Left renal pelvis (tissue), 4 donors: ENCODE data around the gene COL26A1. TPM values are rescaled to one million over a fixed set of nuclear protein-coding genes. Genes with fewer than 3 reads are reported as not detected.

Experiments used
- DNase-seq, 4 donors: peaks; one replicate each; pipeline ENCODE4 v3.0.0-alpha.2; 2013; ENCODE audit warnings: low read depth in 4 of 4, low spot score in 3 of 4
- polyA plus RNA-seq, 4 donors: library from polyadenylated mRNA; unstranded; fragments of 120-200 nt; gene quantifications; one replicate each; pipeline ENCODE4 v1.2.1, GENCODE V29; 2013; ENCODE audit not compliant: insufficient read length in 4 of 4

COL26A1 gene
- polyA plus RNA-seq, 4 donors: 22.4 to 32.7 (median 25.2) TPM

DNA sequence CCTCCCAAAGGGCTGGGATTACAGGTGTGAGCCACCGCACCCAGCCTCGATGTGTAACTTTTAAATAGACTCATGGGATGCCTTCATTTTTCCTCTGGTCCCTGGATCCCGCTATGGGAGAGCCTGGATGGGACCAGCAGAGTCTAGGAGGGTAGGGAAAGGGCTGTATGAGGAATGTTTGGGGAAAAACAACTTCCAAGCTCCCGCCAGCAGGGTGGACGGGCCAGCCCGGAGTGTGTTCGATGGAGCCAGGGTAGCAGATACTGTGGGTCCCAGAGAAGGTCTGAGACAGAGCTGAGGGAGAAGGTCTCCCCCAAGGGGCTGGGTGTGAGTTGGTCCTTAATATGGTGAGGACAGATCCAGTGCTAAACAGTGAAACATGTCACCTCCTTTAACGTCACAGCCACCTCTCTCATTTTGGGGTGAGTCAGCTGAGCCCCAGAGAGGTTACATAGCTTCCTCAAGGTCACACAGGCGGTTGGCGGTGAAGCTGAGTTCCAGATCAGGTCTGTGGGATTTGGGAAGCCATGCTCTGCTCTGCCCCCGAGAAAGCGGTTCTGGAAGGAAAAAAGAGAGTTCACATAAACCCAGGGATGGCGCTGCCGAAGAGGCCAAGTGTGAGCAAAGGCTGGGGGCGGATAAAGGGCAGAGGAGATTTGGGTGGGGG is 200.0 kb downstream of the COL26A1 start:
- DNase-seq: no peak

DNA sequence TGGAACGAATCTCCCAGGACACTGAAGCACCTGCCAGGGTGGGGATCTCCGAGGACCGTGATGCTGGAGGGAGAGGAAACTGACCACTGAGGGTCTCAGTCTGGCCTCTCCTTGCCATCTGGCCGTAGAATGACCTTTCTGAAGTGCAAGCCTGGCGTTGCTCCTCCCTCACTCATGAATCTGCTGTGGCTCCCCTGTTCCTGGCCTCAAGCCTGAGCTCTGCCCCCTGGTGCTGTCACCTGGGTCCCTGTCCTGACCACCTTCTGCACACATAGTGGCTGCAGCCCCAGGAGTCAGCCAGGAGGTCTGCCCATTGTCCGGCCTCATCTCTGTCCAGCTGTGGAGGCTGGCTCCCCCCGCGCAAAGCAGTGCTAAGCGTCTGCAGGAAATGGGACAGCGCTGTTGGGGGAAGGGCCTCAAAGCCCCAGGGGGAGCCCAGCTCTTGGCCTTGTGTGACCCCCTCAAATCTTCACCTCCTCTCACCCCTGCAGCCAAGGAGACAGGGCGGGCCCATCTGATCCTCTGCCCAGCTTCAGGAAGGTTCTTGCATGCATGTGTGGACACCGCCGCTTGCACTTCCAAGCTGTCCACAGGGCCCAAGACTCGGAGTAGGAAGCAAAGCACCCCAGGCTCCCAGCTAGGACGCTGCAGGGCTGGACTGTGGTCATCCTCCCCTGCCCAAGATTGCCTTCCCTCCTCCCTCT is 200.7 kb downstream of the COL26A1 start:
- DNase-seq: no peak

DNA sequence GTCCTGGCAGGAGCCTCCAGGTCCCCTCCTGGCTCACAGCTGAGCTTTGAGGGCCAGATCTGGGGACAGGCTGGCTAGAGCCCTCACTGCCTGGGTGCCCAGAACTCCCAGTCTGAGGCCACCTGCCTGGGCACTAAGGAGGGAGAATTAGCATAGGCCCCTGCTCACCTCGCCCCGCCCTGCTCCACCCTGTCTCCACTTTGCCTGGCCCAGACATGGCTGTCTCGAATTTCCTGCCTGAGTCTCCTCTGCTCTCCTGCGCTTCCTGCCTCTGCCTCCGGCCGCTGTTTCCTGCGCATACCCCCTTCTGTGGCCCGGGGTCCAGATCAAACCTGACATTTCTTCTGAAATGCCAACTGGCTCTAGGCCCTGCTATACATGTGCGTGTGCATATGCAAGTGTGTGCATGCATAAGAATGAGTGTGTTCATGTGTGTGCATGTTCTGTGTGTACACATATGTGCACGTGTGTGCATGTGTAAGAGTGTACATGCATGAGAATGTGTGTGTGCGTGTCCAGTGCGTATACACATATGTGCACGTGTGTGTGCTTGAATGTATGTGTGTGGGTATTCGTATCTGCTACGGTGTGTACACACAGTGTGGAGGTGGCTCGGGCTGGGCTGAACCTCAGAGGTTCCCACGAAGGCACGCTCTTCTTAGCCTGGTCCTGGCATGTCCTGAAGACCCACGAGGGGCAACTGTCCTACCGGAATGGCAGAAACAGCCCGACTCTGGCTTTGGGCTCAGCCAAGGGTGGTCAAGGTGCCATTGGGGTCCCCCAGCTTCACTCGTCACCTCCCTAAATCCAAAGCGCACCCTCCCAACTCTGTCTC is 201.5 kb downstream of the COL26A1 start:
- DNase-seq: no peak

DNA sequence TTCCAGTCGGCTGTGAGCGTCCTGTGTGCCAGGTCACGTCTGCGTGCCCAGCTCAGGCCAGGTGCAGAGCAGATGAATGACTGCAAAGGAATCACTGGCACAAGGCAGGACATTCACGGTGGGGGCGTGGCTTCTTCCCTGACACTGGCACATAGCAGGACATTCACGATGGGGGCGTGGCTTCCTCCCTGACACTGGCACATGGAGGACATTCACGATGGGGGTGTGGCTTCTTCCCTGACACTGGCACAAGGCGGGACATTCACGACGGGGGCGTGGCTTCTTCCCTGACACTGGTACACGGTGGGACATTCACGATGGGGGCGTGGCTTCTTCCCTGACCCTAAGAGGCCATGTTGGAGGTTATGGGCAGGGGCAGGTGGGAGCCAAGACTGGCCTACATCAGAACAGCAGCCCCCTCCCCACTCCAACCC is 202.1 kb downstream of the COL26A1 start:
- no peak for DNase-seq

DNA sequence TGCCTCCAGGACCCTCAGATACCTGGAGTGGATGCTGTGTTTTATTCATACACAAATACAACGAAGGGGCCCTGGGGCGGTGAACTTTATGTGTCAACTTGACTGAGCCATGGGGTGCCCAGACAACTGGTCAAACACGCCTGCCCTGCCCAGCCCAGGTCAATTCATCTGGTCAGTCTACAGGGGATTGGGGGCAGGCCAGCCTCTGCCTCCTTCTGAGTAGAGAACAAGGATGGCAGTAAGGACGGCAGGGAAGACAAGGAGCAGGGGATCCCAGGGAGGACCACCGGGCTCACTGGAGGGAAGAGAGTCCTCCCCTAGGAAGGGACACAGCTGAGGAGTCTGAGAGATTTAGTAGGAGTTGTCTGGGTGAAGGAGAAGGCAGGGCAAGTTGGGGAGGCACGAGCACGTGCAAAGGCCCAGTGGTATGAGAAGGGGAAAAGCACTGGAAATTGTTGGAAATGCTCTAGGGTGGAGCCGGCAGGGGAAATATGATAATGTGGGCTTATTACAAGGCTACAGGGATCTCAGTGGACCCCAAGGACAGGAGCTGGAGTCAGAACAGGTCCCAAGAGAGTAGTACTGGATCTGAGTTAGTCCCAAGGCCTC is 203.0 kb downstream of the COL26A1 start:
- no peak for DNase-seq

DNA sequence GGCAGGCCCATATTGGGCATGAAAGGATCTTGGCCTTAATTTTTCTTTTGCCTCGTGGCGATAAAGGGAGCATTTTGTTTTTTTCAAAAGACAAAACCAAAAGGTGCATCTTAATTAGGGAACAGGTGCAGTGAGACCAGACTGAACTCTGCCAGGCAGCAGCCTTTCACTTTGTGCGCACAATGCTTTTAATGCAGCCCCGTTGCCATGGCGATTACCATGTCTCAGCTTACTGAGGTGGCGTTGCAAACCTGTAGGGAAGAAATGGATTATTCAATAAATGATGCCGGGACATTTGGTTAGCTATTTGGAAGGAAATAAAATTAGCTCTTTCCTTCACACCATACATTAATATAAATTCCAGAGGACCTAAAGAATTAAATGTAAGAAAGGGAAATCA is 204.6 kb downstream of the COL26A1 start:
- DNase-seq: no peak

DNA sequence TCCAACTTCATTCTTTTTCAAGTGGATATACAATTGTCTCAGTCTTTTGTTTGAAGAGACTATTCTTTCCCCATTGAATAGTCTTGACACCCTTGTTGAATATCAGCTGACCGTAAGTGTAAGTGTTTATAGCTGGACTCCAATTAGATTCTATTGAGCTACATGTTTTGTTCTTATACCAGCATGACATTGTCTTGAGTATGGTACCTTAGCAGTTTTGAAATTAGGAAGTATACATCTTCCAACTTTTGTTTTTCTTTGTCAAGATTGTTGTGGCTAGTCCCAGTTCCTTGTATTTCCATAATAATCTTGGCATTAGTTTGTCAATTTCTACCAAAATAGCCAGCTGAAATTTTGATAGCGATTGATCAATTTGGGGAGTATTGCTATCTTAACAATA is 209.5 kb downstream of the COL26A1 start:
- DNase-seq: no peak

DNA sequence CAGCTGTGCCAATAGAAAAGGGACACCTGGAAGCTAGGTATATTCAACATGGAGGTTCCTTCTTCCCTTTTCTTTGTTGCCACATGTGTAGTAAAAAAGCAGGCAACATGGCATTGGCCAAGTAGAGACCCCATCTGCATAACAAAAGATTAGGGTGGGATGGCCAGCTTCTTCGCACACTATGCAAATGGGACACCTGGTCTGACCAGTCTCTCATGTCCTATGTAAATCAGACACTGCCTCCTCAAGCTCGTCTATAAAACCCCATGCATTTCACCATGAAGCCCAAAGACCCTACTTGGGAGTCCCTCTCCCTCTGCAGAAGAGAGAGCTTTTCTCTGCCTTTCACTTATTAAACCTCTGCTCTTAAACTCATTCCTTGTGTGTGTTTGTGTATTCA is 212.5 kb downstream of the COL26A1 start:
- no peak for DNase-seq

DNA sequence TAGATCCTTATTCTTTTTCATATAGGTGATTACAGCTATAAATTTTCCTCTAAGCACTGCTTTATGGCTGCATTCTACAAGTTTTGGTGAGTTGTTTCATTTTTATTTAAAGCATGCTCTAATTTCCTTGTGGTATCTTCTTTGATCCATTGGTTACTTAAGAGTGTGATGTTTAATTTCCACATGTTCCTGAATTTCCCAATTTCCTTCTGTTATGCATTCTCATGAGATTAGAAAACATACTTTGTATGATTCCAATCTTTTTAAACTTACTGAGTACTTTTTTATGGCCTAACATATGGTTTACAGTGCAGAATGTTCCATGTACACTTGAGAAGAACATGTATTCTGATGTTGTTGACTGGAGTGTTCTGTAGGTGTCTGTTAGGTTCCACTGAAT is 213.0 kb downstream of the COL26A1 start:
- no peak for DNase-seq

DNA sequence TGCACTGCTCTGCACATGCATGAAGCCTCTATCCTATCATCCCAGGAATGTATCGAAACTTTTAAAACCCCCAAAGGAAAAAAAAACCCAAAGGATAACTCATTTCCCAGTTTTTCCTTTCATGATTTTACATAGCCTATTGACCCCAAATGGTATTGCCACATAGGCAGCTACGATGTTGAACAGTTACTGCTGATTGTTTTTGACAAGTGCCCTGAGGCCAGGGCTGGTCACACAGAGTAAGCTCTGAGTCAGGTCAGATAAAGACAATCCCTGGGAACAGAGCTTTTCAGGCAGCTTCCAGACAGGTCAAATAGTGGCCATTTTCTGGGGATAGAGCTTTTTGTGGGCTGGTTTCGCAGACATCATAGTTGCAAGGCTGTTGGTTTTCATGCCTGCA is 214.3 kb downstream of the COL26A1 start:
- no peak for DNase-seq

DNA sequence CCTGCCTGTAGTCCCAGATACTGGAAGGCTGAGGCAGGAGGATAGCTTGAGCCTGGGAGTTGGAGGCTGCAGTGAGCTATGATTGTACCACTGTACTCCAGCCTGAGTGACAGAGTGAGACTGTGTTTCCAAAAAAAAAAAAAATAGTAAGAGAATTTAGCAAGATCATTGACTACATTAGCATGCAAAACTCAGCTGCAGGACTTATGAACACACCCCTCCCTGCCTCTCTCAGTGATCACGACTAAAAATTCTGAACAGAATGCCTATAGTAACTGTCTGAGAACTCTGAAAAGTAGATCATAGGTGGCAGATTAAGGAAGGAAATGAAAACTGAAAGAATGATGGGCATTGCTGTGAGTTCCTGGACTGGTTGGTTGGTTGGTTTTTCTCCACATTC is 215.9 kb downstream of the COL26A1 start:
- DNase-seq: no peak

DNA sequence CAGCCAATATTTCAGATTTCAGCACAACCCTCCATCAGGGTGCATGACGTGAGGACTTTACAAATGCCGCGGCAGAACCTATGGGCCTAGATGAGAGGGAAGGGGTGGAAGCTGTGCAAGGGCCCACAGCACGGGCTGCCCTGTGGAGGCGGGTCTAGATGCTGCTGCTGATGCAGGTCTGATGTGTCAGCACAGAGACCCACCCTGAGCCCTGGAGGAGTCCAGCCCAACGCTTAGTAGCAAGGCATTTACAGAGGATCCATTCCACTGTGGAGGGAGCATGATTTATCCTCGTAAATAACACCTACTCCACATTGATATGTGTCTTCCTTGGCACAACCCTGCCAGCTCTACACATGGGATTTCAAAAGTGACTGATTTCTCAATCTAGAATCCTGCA is 217.9 kb downstream of the COL26A1 start:
- no peak for DNase-seq

DNA sequence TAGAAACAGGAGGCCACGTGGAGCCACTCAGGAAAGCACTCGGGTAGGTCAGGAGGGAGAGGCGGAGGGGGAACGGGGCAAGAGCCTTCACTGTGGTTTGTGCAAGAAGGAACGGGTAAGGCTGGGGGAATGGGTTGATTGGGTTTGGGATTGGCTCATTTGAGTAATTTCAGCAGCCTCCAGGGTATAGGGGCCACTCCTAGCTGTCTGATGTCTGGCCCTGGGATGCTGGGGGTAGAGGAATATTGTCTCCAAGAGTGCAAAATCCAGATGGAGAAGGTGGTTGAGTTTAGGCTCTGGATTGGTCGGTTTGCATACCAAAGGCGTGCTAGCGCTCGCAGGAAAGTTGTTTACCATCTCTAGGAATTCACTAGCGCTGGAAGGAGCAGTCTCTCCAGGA is 219.2 kb downstream of the COL26A1 start:
- DNase-seq: no peak

DNA sequence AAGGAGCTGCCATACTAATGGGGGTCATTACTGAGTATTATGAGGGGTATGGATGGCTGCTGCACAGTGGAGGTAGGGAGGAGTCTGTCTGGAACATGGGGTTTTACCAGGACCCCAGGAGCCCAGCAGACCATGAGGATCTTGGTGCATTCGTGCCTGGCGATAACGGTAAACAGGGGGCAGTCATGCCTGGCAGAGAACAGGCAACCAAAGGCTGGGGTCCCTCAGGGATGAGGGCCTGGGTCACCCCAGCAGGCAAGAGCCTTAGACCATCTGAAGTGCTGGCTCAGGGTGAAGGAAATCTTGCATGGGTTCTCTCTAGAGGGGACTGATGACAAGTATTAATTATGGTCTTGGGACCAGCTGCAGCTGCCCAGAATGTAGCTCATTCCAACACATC is 220.3 kb downstream of the COL26A1 start:
- no peak for DNase-seq

DNA sequence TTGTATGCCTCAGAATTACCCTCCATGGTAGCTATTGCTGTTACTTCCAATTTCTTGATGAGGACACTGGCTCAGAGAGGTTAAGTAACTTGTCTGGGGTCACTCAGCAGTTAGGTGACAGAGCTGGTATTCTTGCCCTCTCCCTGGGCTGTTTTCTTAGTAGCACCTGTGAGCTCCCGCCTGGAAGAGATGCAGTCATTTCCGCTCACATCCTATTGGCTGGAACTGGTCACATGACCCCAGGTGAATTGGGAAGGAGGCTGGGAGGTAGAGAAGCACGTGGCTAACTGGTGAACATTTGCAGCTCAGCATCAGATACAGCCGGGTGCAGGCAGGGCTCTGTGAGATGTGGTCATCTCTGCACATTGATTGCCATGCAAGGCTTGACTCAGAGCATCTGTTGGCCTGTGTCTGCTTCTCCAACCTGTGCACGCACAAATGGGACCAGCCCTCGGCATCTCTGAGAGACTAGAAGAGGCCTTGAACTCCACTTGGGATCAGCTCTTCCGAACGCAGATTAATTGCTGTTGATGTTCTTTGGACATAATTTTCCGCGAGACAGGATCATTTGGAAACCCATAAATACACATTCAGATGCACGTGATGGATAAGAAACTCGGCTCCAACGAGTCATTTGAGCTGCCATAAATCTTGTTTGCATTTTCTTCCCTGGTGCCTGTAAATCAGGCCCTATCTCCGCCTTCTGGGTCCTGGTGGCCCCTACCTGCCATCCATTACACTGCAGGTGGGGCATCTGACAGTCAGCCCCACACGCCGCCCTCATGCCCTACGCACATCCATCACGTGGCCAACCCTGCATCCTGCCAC is 223.6 kb downstream of the COL26A1 start:
- DNase-seq: peak in 1 of 4 donors; percentile 41

DNA sequence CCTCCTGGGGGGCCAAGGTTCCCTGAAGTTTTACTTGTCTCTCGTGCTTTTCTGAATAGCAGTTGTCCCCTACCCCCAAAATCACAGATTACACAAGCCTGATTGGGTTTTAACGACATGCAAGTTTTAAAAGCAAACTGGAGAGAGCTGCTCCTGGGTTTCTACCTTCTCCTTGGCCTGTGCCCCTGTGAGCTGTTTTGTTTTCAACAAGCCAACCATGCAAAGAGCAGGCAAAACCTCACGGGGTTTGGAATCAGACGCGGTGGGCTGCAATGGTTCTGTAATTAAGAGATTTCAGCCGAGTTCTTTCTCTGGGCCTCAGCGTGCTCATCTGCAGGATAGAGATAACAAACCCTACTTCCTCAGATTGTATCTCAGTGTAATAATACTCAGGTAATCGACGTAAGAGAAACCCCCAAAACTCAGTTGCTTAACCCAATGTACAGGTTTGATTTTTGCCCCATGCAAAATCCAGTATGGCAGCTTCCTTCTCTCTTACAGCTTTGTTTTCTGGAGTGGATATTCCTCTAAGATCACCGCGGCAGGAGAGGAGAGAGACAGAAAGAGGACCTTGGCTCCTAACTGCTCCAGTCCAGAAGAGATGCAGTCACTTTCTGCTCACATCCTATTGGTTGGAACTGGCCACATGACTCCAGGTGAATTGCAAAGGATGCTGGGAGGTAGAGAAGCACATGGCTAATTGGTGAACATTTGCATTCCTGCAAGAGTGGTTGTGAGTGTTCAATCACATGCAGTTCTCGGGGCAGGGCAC is 224.4 kb downstream of the COL26A1 start:
- no peak for DNase-seq

DNA sequence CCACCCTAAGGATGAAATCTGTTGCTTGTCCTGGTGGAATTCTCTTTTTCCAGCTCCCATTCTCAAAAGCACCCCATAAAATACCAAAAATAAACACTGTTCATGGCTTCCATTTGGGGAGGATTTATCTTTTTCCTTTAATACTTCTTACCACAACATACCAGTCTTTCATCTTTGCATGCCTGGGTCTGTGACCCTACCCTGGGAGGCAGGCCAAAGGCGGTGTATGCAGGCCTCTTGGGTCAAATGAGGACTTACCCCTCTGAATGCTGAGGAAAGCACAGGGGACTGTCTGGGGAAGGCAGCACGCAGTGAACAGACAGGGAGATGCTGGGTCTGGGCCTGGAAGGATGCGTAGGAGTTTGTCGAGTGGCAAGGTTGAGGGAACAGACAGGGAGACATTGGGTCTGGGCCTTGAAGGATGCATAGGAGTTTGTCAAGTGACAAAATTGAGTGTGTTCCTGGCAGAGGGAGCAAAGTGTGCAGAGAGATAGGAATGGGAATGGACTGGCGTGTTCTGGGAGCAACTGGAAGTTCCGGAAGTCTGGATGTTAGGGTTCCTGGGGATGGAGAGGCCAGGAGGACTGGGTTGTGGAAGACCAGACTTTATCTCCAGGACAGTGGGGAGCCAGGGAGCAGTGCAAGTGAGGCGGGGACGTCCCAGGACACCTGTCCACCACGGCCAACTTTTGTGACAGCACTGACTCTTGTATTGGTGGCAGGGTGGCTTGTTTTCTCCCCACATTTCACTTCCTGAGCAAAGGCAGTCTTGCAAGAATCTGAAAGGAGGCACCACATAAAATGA is 225.7 kb downstream of the COL26A1 start:
- DNase-seq: no peak

DNA sequence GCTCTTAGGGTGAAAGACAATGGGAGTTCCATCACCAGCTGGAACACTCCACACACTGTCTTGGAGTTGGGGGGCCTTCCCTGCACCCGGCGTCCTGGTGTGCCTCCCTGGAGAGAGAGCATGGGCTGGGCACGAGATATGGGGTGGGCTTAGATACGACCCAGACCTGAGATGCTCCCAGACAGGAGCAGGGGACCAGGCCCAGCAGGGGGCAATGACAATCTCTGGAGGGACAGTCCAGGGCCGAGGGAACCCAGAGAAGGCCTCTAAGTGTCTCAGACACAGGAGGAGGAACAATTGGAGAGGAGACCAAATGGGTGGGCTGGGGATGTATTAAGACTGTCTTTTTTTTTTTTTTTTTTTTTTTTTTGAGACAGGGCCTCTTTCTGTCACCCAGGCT is 226.4 kb downstream of the COL26A1 start:
- no peak for DNase-seq
